ENCODE results near the gene HOXC4.

DNA sequence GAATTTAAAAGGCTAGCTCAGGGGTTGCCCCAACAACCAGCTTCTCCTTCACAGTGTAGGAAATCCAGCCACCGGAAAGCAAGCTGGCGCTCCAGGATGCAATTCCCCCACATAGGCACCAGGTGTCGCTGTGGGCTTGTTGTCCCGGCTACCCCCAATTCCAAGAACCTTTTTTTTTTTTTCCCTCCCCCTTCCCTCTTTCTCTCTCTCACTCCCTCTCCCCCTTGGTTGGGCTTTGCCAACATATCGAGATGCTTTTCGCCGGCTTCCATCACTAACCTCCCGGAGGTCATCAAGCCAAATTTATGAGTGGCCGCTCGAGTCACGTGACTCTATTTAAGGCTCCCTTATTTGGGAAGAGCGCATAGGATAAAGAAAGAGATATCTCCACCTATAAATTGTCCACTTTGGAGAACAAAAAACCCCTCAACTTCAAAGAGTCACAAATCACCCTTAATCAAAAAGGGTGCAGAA, 21.0 kb upstream of the HOXC4 start, which contains the start of gene HOXC5:
- TF ChIP-seq POLR2A (IDR thresholded peaks at IDR 0.05) (no peak), EP300 (IDR thresholded peaks at IDR 0.05) (no peak), POLR2AphosphoS5 (IDR thresholded peaks at IDR 0.05) (no peak)
- TF ChIP-seq, protein P1, sequence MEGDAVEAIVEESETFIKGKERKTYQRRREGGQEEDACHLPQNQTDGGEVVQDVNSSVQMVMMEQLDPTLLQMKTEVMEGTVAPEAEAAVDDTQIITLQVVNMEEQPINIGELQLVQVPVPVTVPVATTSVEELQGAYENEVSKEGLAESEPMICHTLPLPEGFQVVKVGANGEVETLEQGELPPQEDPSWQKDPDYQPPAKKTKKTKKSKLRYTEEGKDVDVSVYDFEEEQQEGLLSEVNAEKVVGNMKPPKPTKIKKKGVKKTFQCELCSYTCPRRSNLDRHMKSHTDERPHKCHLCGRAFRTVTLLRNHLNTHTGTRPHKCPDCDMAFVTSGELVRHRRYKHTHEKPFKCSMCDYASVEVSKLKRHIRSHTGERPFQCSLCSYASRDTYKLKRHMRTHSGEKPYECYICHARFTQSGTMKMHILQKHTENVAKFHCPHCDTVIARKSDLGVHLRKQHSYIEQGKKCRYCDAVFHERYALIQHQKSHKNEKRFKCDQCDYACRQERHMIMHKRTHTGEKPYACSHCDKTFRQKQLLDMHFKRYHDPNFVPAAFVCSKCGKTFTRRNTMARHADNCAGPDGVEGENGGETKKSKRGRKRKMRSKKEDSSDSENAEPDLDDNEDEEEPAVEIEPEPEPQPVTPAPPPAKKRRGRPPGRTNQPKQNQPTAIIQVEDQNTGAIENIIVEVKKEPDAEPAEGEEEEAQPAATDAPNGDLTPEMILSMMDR (IDR thresholded peaks at IDR 0.05) = peak; percentile 36 to 78 (median 66)
